GM23248 (cell line): Measurements from ENCODE around the gene MMP3.

Experiments used
- EZH2 ChIP-seq: fragments of 200-600 bp; sonication (generic); IDR thresholded peaks from 2 replicates; pipeline ENCODE4 v1.6.1; 2018; ENCODE audit warnings: antibody characterized with exemption, mild to moderate bottlenecking; ENCODE audit not compliant: insufficient read depth, poor library complexity, severe bottlenecking
- EZH2phosphoT487 ChIP-seq: fragments of 200-600 bp; sonication (generic); IDR thresholded peaks from 2 replicates; pipeline ENCODE4 v1.6.1; 2018; ENCODE audit warnings: antibody characterized with exemption, moderate library complexity, mild to moderate bottlenecking, low read depth; ENCODE audit not compliant: insufficient read depth

GRCh38 chr11:102846292-102846691 lies 2.9 kb upstream of the MMP3 start:
- TF ChIP-seq EZH2 (no peak), EZH2phosphoT487 (no peak)
